Measurements from ENCODE around the gene MEGF9.
"Not testable (repeated sequence)": the region's sequence is repeated elsewhere in the genome, so short reads cannot be mapped to it uniquely, and the experiment has no call there.

The MEGF9 gene

DNA sequence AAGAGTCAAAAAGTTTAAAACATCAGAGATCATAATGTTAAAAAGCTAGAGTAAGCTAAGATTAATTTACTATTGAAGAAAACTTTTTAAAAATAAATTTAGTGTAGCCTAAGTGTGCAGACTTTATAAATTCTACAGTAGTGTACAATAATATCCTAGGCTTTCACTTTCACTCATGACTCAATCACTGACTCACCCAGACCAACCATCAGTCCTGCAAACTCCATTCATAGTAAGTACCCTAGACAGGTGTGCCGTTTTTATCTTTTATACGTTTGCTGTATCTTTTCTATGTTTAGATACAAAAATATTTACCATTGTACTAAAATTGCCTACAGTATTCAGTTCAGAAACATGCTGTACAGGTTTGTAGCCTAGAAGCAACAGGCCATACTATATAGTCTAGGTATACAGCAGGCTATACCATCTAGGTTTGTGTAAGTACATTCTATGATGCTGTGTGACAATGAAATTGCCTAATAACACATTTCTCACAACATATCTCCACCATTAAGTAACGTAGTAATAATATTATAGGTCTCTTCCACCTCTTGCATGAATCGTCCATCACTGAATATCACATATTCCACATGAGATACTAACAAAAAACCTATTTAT lies 59.2 kb downstream of the MEGF9 start:
- no peak for DNase-seq (ENCODE audit: low read depth)

- DNase-seq (ENCODE audit: low read depth) = no peak
These were observed 60.0 kb downstream of the MEGF9 start for GRCh38 chr9:120654272-120654671.

DNA sequence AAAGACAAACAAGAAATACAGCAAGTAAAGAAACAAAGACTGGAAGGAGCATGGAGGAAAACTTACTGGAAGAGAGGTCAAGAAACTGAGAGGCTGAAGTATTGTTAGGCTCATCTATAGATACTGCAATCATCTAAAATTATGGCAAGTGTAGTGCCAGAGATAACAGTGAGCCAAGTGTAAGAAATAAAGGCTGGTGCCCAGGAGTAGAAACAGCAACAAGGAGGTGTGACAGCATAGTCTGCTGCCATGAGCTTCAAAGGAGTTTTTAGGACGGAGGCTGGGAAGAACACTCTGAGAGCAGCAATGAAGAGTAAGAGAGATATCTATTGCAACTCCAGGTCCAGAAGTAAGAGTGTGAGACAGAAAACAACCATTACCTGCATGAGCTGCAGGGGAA lies 60.5 kb downstream of the MEGF9 start:
- DNase-seq (ENCODE audit: low read depth) = no peak

GRCh38 chr9:120652934-120653333 lies 61.3 kb downstream of the MEGF9 start:
- DNase-seq (ENCODE audit: low read depth) = no peak

GRCh38 chr9:120650352-120650751 lies 63.9 kb downstream of the MEGF9 start:
- DNase-seq (ENCODE audit: low read depth) = no peak

DNA sequence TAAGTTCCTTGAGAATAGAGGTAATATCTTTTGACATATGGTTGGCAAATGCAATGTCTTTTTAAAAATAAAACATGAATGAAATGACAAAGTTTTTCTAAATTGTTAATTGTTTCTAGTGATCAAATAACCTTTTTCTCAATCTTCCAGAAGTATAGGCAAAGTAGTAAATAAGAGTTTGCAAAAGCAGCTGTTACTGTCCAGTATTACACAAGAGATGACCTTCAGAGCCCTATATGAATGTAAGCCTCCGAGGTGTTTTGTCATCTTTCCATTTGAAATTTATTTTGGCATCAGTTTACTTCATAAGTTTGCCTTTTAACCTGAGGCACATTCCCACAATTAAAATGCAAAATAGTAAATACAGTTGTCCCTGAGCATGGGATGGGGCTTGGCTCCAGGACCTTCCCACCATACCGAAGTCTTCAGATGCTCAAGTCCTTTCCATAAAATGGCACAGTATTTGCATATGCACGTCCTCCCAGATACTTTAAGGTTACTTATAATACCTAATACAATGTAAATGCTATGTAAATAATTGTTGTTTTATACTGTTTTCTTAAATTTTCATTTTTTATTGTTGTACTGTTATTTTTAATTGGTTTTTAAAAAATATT lies 65.6 kb downstream of the MEGF9 start:
- no peak for DNase-seq (ENCODE audit: low read depth)

GRCh38 chr9:120646948-120647347 lies 67.3 kb downstream of the MEGF9 start:
- DNase-seq (ENCODE audit: low read depth) = no peak

GRCh38 chr9:120645760-120646159 lies 68.5 kb downstream of the MEGF9 start:
- no peak for DNase-seq (ENCODE audit: low read depth)

DNA sequence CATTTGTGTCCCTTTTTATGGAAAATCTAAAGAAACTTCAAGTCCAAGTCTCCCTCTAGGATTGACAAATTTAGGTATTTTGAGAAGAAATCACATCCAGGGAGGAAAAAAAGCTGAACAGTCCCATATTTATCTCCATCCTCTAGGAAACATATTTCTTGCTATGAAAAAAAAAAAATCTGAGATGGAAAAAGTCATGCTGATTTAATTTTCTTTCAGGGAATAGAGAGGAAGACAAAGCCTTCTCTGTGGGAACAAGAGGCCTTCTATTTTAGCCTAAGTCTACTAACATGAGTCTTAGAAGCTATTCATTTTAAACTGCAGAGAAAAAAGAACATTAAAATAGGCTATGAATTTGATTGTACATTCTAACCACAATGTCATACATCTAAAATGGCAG lies 71.2 kb downstream of the MEGF9 start:
- no peak for DNase-seq (ENCODE audit: low read depth)

GRCh38 chr9:120642129-120642770 lies 72.0 kb downstream of the MEGF9 start:
- DNase-seq (ENCODE audit: low read depth) = no peak

- not testable (repeated sequence) for DNase-seq (ENCODE audit: low read depth)
These were observed 73.4 kb downstream of the MEGF9 start for GRCh38 chr9:120640874-120641273.

DNA sequence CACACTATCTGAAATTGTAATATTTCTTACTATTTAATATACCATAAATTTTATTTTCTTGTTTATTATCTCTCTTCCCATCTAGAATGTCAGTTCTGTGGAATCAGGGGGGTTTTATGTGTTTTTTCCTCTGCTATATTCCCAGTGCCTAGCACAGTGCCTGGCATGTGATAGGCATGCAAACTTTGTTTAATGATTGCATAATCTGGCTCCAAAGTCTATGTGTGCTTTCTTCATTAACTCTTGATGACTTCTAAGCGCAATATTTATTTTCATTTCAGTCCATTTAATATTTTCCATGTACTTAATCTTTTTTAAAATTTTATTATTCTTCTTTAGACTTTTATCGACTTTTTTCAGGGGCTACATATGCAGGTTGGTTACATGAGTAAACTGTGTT lies 73.9 kb downstream of the MEGF9 start:
- DNase-seq (ENCODE audit: low read depth) = no peak

DNA sequence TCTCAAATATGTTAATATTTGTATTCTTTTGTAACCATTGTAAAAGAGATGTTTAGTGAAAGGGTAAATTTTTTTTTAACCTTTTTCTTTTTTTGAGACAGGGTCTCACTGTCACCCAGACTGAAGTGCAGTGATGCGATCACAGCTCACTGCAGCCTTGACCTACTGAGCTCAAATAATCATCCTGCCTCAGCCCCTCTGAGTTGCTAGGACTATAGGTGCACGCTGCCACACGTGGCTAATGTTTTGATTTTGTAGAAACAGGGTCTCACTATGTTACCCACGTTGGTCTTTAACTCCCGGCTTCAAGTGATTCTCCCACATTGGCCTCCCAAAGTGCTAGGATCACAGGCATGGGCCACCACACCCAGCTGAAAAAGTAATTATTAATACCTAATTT lies 76.4 kb downstream of the MEGF9 start:
- DNase-seq (ENCODE audit: low read depth) = no peak

DNA sequence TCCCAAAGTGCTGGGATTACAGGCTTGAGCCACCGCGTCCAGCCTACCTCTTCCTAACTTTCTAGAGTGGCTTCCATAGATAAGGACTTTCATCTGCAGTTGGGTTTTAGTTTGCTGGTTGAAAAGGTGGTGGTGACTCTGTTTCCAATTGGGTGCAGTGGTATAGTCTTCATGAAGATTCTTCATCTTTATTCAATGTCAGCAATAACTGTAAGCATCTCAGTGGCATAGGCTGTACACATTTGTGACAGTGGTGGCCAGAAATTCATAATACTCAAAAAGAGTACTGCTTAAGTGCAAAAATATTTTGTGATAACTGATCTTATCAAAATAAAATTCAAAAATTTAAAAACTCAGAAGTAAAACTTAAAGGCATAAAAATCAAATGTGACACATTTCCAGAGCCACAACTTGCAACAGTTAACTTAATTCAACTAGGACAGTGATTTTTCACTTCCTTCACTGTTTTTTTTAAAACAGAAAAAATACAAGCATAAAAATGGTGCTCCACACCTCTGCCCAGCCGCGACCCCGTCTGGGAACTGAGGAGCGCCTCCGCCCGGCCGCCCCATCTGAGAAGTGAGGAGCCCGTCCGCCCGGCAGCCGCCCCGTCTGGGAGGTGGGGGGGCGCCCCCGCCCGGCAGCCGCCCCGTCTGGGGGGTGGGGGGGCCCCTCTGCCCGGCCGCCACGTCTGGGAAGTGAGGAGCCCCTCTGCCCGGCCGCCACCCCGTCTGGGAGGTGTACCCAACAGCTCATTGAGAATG lies 77.9 kb downstream of the MEGF9 start:
- no peak for DNase-seq (ENCODE audit: low read depth)

DNA sequence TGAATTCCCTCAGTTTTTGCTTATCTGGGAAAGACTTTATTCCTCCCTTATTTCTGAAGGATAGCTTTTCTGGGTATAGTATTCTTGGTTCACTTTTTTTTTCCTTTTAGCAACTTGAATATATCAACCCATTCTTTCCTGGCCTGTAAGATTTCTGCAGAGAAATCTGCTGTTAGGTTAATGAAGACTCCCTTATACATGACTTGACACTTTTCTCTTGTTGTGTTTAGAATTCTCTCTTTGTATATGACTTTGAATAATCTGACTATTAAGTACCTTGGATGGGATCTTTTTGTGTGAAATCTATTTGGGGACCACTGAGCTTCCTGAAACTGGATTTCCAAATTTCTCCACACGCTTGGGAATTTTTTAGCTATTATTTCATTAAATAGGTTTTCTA lies 79.3 kb downstream of the MEGF9 start:
- DNase-seq (ENCODE audit: low read depth) = no peak

DNA sequence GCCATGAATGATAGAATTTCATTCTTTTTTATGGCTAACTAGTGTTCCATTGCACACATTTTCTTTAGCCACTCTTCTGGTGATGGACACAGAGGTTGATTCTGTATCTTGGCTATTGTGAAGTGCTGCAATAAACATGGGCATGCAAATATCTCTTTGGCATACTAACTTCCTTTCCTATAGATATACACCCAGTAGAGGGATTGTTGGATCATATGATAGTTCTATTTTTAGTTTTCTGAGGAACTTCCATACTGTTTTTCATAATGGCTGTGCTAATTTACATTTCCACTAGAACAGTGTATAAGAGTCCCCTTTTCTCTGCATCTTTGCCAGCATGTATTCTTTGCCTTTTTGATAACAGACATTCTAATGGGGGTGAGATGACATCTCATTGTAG lies 83.9 kb downstream of the MEGF9 start:
- DNase-seq (ENCODE audit: low read depth) = no peak

GRCh38 chr9:120628925-120629497 lies 85.3 kb downstream of the MEGF9 start:
- DNase-seq (ENCODE audit: low read depth) = not testable (repeated sequence)

DNA sequence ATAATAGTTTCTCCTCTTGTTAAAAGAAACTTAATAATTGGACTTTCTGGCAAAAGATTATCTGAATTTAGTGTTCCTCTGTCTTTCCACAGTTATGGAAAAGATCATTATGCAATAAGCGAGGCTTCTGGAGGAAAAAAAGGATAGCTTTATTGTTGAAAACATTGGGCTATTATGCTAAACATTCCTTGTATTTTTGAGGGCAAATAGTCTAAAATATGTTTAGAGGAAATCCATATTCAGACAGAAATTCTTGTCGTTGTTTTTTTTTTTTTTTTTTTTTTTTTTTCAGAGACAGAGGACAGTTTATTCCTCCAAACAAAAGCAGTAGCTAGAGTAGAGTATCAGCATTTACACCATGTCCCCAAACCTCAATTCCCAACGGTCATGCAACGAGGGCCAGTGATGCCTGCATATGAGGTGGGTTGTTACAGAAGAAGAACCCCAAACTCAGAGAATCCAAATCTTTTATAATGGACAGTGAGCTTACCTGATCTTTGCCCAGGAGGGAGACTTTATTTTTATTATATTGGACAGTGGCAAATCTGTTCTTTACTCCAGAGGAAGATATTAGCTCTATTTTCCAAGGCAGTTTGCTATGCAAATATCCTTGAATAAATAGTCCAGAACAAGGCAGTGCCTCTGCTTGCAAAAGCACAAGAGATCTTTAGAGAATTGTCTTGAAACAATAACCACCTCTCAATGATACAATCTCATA lies 85.9 kb downstream of the MEGF9 start:
- DNase-seq (ENCODE audit: low read depth) = no peak

- DNase-seq (ENCODE audit: low read depth) = no peak
These were observed 87.2 kb downstream of the MEGF9 start for GRCh38 chr9:120627073-120627472.

- DNase-seq (ENCODE audit: low read depth) = no peak
These were observed 87.8 kb downstream of the MEGF9 start for GRCh38 chr9:120626512-120626911.

GRCh38 chr9:120625222-120625621 lies 89.0 kb downstream of the MEGF9 start:
- no peak for DNase-seq (ENCODE audit: low read depth)

- DNase-seq (ENCODE audit: low read depth) = no peak
These were observed 91.5 kb downstream of the MEGF9 start for GRCh38 chr9:120622790-120623189.

All from T-helper 22 cell (primary cell).